ENCODE measurements around the gene ZNF19. TPM values are rescaled to one million over a fixed set of nuclear protein-coding genes. Genes with fewer than 3 reads are reported as not detected.

Gene ZNF19
- total RNA-seq, 1 donor from 2014 or later = 17.1 TPM

DNA sequence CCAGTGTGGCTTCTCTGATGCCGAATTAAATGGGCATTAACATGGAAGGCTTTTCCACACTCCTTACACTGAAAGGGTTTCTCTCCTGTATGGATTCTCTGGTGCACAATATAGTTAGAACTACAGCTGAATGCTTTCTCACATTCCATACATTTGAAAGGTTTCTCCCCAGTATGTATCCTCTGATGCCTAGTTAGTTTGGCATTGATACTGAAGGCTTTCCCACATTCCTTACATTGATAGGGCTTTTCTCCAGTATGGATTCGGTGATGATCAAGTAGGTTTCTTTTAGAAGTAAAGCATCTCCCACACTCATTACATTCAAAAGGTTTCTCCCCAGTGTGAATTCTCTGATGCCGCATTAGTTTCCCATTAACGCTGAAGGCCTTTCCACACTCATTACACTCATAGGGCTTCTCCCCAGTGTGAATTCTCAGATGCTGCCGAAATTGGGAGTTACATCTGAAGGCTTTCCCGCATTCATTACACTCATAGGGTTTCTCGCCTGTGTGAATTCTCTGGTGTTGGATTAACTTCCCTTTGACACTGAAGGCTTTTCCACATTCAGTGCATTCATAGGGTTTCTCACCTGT lies 40.8 kb downstream of the ZNF19 start:
- no peak overlapping the region for H3K27ac Mint-ChIP-seq
- H3K27me3 Mint-ChIP-seq = no peaks in the 10 kb centered on the region
- no peak for DNase-seq (ENCODE audit: low spot score, unreplicated experiment)
- no peak overlapping the region for H3K4me3 Mint-ChIP-seq (ENCODE audit: low read depth)
- H3K4me1 Mint-ChIP-seq (ENCODE audit: low read depth) = no peaks in the 10 kb centered on the region
- TF ChIP-seq CTCF (IDR thresholded peaks at IDR 0.05; ENCODE audit: unreplicated experiment) = no peak
- H3K36me3 Mint-ChIP-seq (ENCODE audit: insufficient read depth) = peaks cover 62% of the 10 kb centered on the region
- H3K9me3 Mint-ChIP-seq (ENCODE audit: low read depth) = peaks cover 67% of the 10 kb centered on the region

DNA sequence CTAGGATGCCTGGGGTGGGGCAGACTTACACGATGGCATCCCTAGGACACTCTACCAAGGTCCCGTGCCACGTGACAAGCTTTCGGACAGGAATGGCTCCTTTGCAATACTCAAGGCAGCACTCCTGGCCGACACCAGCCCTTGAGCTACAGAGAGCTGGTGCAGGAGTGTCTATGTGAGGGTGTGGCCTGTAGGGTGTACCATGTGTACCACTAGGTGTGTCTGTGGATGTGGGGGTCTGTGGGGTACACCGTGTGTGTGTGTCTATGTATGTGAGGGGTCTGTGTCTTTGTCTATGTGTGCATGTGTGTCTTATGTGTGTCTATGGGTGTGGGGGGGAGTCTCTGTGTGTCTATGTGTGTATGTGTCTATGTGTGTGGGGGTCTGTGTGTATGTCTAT lies 45.4 kb downstream of the ZNF19 start:
- DNase-seq (ENCODE audit: low spot score, unreplicated experiment) = no peak
- H3K27me3 Mint-ChIP-seq = peaks cover 14% of the 10 kb centered on the region
- no peaks in the 10 kb centered on the region for H3K4me1 Mint-ChIP-seq (ENCODE audit: low read depth)
- peaks cover 16% of the 10 kb centered on the region for H3K36me3 Mint-ChIP-seq (ENCODE audit: insufficient read depth)
- no peak overlapping the region for H3K27ac Mint-ChIP-seq
- TF ChIP-seq CTCF (IDR thresholded peaks at IDR 0.05; ENCODE audit: unreplicated experiment) = no peak
- peaks cover 30% of the 10 kb centered on the region for H3K9me3 Mint-ChIP-seq (ENCODE audit: low read depth)
- H3K4me3 Mint-ChIP-seq (ENCODE audit: low read depth) = no peak overlapping the region

- Mint-ChIP-seq H3K9me3 (ENCODE audit: low read depth) (peaks cover 18% of the 10 kb centered on the region), H3K27ac (no peak within 1 kb of the TSS), H3K36me3 (ENCODE audit: insufficient read depth) (no peaks in the 10 kb centered on the region), H3K4me3 (ENCODE audit: low read depth) (no peak within 1 kb of the TSS), H3K4me1 (ENCODE audit: low read depth) (no peaks in the 10 kb centered on the region), H3K27me3 (peaks cover 25% of the 10 kb centered on the region)
- DNase-seq (ENCODE audit: low spot score, unreplicated experiment) = no peak
- TF ChIP-seq CTCF (IDR thresholded peaks at IDR 0.05; ENCODE audit: unreplicated experiment) = no peak
Measured at GRCh38 chr16:71442051-71442440, 47.1 kb downstream of the ZNF19 start, which contains the start of gene TLE7. Gene TLE7, minus strand, starts transcription at chr16:71442054. Its CDS starts 8,730 bp downstream, at chr16:71433324.

DNA sequence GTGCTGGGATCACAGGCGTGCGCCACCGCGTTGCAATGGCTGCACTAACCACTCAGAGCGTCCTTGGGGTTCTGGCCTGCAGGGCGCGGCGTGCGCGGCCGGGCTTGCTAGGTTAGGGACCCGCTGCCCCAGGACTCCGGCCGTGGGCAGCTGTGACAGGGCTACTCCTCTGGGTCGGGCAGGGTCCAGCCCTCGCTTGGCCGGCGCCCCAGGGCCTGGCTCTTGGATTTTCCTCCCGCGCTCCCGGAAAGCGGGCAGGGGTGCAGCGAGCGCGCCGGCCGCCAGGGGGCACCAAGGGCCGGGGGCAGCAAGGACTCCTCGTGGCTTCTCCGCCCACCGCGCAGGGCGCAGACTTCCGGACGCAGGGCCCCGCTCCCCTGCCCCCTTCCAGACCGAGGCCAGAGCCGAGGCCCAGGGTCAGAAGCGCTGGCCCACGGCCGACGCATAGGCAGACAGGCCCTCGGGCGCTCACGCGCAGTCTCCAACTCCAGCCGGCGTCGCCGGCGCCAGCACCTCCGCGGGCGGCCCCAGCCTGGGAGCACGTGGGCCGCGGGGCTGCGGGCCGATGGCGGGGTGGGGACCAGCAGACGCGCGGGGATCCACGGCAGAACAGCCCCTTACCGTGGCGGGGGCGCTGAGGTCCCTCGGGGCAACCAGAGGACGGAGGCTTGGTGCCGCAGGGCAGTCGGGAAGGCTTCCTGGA lies 47.6 kb downstream of the ZNF19 start:
- DNase-seq (ENCODE audit: low spot score, unreplicated experiment) = no peak
- no peak for TF ChIP-seq CTCF (IDR thresholded peaks at IDR 0.05; ENCODE audit: unreplicated experiment)
- peaks cover 26% of the 10 kb centered on the region for H3K27me3 Mint-ChIP-seq
- H3K36me3 Mint-ChIP-seq (ENCODE audit: insufficient read depth) = no peaks in the 10 kb centered on the region
- no peak overlapping the region for H3K27ac Mint-ChIP-seq
- H3K9me3 Mint-ChIP-seq (ENCODE audit: low read depth) = peaks cover 18% of the 10 kb centered on the region
- H3K4me3 Mint-ChIP-seq (ENCODE audit: low read depth) = no peak overlapping the region
- H3K4me1 Mint-ChIP-seq (ENCODE audit: low read depth) = no peaks in the 10 kb centered on the region

DNA sequence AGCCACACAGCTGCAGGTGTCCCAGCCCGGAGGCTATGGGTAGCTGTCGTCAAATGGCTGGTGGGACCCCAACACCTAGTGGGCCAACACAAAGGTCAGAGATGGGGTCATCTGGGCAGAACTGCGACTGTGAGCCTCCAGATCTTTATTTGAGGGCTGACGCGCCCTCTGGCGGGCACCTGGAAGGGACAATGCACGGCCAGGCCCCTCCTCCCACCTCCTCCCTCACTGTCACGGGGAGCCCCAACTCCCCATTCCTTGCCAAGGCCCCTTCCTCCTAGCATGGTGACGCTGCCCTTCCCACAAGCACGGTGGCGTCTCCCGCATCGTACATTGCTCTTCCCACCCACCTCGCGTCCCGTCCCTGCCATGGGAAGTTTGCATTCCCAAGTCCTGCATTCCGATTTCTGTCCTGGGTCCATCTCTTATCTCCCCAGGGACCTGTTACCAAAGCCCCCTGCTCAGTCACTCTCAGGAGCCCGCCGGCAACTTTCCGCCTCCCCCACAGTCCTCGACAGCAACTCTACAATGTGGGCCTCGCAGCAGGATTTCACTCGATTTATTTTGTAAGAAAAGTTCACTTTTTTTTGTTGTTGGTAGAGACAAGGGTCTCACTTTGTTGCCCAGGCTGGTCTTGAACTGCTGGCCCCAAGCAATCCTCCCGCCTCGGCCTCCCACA lies 48.3 kb downstream of the ZNF19 start:
- H3K27ac Mint-ChIP-seq = no peak overlapping the region
- H3K4me3 Mint-ChIP-seq (ENCODE audit: low read depth) = no peak overlapping the region

More for the DNA sequence above, 48.3 kb downstream of the ZNF19 start:
- TF ChIP-seq CTCF (IDR thresholded peaks at IDR 0.05; ENCODE audit: unreplicated experiment) = peak; percentile 47
- Mint-ChIP-seq H3K27me3 (peaks cover 28% of the 10 kb centered on the region), H3K9me3 (ENCODE audit: low read depth) (peaks cover 16% of the 10 kb centered on the region), H3K4me1 (ENCODE audit: low read depth) (no peaks in the 10 kb centered on the region), H3K36me3 (ENCODE audit: insufficient read depth) (no peaks in the 10 kb centered on the region)
- no peak for DNase-seq (ENCODE audit: low spot score, unreplicated experiment)
